Mesodermal cell (in vitro differentiated cells): ENCODE data around the gene KIF26B.

Experiments
- H3K27ac ChIP-seq: 2 replicates; pipeline ENCODE4 v1.7.0; 2013; ENCODE audit warnings: mild to moderate bottlenecking, low read depth, low read length, moderate library complexity; ENCODE audit not compliant: severe bottlenecking
- H3K36me3 ChIP-seq: 2 replicates; pipeline ENCODE4 v1.7.1; 2013; ENCODE audit warnings: mild to moderate bottlenecking, low read length, moderate library complexity; ENCODE audit not compliant: control insufficient read depth, insufficient read depth
- H3K4me1 ChIP-seq: one replicate; pipeline ENCODE4 v1.7.1; 2013; ENCODE audit warnings: mild to moderate bottlenecking, low read length; ENCODE audit not compliant: insufficient read depth, control insufficient read depth, poor library complexity, severe bottlenecking
- H3K4me3 ChIP-seq: 2 replicates; pipeline ENCODE4 v1.7.0; 2013; ENCODE audit warnings: low read length, control low read depth, mild to moderate bottlenecking; ENCODE audit not compliant: insufficient read depth, poor library complexity, severe bottlenecking; ENCODE audit errors: extremely low read depth
- H3K9me3 ChIP-seq: 2 replicates; pipeline ENCODE4 v1.7.1; 2013; ENCODE audit warnings: mild to moderate bottlenecking, low read length, moderate library complexity; ENCODE audit not compliant: control insufficient read depth
- WGBS, 2 experiments: methylation state at CpG; one replicate each; pipeline ENCODE4 v1.1.5; 2013; ENCODE audit warnings: missing lambda C conversion rate in 2 of 2; ENCODE audit not compliant: insufficient coverage in 2 of 2; 5-methylcytosine and 5-hydroxymethylcytosine counted together

Gene KIF26B

DNA sequence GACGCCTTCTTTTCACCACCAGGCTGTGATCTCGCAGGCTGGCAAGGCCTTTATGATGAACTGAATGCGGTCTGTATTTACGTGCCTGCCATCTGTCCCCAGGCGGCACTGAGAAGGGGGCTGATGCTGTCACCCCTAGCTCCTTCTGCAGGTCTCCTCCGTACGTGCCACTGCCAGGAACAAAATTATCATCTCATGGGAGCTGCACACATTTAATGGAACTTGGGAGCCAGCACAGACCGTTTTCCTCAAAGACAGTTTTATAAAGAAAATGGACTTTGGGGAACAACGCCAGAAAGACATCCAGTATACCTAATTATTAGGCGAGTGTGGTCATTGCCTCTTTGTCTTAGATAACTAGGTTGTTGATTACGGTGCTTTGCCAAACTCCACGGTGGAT is 434.5 kb downstream of the KIF26B start:
- H3K27ac ChIP-seq = no peak overlapping the region
- 88 to 96% methylated on average over 8 to 12 of the region's 12 CpGs for WGBS, 2 experiments
- no peaks in the 10 kb centered on the region for H3K36me3 ChIP-seq
- peaks cover 13% of the 10 kb centered on the region for H3K4me1 ChIP-seq
- H3K9me3 ChIP-seq = peaks cover 2% of the 10 kb centered on the region
- no peak overlapping the region for H3K4me3 ChIP-seq

DNA sequence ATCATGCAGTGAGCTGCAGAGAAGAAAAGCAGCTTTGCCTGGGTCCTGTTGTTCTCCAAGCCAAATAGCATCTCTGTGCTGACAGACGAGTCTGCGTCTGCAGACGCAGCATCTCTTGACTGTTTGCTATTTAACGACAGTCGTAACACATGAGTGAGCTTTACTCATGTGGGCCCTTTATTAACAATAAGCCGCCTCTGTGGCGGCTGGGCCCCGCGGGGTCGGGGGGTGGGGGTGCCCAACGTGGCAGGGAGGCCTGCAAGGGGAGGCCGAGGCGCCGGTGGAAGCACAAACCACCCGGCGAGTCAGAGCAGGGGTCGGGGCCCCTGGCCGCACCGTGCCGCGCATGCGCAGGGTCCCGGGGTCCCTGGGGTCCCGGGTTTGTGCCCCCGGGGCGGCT is 435.1 kb downstream of the KIF26B start:
- no peak overlapping the region for H3K27ac ChIP-seq
- no peaks in the 10 kb centered on the region for H3K36me3 ChIP-seq
- no peaks in the 10 kb centered on the region for H3K9me3 ChIP-seq
- WGBS, 2 experiments = 85 to 87% methylated on average over 15 to 26 of the region's 26 CpGs
- H3K4me3 ChIP-seq = no peak overlapping the region
- H3K4me1 ChIP-seq = peaks cover 12% of the 10 kb centered on the region

DNA sequence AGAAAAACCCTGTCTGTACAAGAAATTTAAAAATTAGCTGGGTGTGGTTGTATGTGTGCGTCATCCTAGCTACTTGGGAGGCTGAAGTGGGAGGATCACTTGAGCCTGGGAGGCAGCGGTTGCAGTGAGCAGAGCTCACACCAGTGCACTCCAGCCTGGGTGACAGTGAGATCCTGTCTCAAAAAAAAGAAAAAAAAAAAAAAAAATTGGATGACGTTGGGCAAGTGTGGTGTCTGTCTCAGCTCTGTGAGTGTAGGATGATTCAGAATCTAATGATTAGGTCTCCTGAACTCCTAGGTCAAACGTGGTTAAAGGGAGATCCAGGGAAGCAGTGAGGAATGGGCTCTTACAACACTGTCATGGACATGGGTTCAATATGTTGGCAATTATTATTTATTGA is 435.9 kb downstream of the KIF26B start:
- Histone ChIP-seq H3K4me3 (no peak overlapping the region), H3K4me1 (peaks cover 7% of the 10 kb centered on the region), H3K36me3 (no peaks in the 10 kb centered on the region), H3K27ac (no peak overlapping the region), H3K9me3 (no peaks in the 10 kb centered on the region)
- 95 to 96% methylated on average over 3 to 4 of the region's 4 CpGs for WGBS, 2 experiments

DNA sequence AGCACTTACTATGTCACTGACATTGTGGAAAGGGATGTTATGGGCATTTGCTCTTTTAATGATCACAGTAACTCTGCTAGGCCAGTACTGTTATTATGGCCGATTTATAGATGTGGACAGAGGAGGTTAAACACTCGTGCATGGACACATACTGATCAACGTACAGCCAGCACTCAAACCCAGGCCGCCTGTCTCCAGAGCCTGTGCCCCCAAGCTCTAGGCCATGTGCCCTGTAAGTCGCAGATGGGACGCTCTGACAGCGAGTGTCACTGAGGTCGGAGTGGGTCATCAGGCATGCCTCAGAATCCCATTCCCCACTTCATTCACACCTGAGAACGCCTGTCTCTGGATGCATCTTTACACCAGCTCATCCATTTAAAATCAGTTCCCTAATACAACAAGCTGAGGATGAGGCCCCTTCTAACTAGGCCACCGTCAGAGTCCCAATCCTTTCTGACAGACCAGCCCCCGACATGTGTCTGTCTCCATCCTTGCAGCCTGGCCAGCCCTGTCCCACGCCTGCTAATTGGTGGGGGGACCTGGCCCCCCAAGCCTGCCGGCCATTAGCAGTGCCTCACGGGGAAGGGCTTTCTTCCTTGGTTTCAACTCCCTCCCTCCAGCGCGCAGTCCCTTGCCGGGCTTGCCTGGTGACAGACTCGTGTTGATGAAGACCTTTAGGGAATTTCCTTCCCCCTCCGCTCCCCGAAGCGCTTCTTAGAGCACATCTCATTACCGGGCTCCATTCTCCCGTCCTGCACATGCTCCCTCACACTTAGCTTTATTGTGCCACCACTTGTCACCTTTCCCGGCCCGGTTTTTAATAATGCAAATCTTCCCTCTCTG is 436.8 kb downstream of the KIF26B start:
- Histone ChIP-seq H3K9me3 (no peaks in the 10 kb centered on the region), H3K4me3 (no peak overlapping the region)
- WGBS, 2 experiments = 94 to 95% methylated on average over 25 of the region's 25 CpGs

DNA sequence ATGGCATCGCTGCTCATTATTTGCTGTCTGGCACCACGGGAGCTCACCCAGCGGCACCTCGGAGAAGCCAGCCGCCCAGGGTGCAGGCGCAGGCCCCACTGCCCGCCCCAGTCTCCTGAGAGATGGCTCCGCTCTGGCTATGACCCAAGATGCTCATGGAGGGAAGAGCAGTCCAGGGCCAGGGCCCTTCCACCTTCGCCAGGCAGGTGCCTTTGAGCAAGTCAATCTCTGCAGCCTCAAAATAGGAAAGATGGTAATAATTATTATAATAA is 437.3 kb downstream of the KIF26B start:
- no peaks in the 10 kb centered on the region for H3K4me1 ChIP-seq
- no peaks in the 10 kb centered on the region for H3K36me3 ChIP-seq
- 98 to 100% methylated on average over 4 to 8 of the region's 9 CpGs for WGBS, 2 experiments
- H3K4me3 ChIP-seq = no peak overlapping the region
- H3K9me3 ChIP-seq = no peaks in the 10 kb centered on the region
- no peak overlapping the region for H3K27ac ChIP-seq

More for the DNA sequence above, 436.8 kb downstream of the KIF26B start:
- Histone ChIP-seq H3K4me1 (no peaks in the 10 kb centered on the region), H3K27ac (no peak overlapping the region), H3K36me3 (no peaks in the 10 kb centered on the region)

DNA sequence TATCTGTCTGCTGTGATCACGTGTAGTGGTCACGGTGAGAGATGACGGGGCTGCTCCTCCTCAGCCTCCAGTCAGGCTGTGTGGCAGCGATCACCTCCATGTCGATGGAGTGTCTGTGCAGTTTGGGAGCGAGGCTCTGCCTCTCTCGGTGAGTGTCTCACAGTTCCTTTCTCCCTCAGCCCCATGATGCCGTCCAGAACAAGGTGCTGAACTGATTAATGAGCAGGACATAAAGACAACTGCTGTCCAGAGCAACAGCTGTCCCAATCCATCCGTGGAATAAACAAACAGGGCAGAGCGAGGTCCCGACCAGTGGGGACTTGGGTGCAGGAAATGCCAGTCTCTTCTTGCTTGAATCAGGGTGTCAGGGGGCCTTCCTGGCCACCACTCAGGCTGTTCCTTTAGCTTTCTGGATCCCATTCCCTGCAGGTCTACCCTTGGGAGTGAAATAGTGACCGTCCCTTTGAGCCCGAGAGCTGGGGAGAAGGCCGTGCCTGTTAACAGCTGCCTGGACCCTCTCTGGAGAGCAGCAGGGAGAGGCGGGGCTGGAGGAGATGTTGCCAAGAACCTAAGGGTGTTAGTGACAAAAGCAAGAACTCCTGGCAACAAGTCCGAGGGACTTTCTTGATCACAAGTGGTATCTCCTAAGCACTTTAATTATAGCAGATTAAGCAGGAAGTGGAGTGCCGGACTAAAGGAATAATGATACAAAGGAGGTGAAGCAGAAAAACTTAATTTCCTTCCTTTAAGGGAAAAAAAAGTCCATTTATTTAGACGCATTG is 443.9 kb downstream of the KIF26B start:
- Histone ChIP-seq H3K4me3 (no peak overlapping the region), H3K27ac (peak overlapping the region; percentile 13), H3K36me3 (no peaks in the 10 kb centered on the region), H3K4me1 (peaks cover 10% of the 10 kb centered on the region), H3K9me3 (no peaks in the 10 kb centered on the region)
- whole genome bisulfite sequencing, 2 experiments = 87 to 91% methylated on average over 12 to 16 of the region's 18 CpGs

DNA sequence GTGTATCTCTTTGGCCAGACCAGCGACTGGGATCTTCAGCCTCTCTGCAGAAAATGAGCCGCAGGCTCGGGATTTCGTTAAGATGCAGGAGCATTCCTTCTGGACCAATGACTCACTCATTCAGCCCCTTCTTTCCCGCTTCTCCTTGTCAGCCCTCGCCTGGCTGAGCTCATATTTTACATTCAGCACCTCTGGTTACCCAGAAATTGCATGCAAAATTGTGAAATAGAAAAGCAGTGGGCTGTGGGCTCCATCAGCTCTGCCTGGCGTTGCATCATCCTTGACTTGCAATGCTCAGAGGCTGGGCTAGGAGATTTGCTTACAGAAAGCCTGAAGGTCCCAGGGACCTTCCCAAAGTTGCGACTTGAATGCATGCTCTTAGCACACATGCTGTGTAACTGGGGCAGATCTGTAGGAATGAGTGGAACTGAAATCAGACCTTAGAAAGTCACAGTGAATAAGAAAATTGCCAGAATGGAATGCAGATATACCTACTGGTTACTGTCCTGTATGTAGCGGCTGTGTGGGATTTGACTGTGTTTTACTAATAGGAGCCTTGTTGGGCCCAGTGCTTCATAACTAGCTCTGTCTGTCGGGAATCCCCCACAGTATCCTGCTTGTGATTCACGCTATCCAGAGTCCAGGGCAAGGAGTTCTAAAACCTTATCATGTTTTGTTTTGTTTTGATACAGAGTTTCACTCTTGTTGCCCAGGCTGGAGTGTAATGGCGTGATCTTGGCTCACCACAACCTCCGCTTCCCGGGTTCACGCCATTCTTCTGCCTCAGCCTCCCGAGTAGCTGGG is 444.8 kb downstream of the KIF26B start:
- H3K27ac ChIP-seq = peak overlapping the region; percentile 61
- no peaks in the 10 kb centered on the region for H3K36me3 ChIP-seq
- H3K4me3 ChIP-seq = no peak overlapping the region
- H3K9me3 ChIP-seq = no peaks in the 10 kb centered on the region
- peaks cover 10% of the 10 kb centered on the region for H3K4me1 ChIP-seq
- 84 to 86% methylated on average over 8 to 10 of the region's 16 CpGs for WGBS, 2 experiments

DNA sequence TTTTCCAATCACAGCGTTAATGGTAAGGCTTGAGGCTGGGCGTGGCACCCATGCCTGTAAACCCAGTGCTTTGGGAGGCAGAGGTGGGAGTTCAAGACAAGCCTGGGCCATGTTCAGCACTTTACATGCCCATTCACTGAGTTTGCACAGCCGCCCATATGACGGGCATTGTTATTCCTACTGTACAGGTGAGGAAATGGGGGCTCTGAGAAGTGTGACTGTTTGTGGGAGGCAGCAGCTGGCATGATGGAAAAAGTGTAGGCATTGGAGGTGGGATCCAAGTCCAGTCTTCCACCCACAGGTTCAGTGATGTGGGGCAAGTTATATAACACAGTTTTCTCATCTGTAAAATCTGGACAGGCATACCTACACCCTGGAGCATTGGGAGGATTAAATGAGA is 445.9 kb downstream of the KIF26B start:
- 93 to 100% methylated on average over 2 to 4 of the region's 4 CpGs for WGBS, 2 experiments
- Histone ChIP-seq H3K36me3 (no peaks in the 10 kb centered on the region), H3K4me3 (no peak overlapping the region), H3K27ac (no peak overlapping the region), H3K9me3 (no peaks in the 10 kb centered on the region), H3K4me1 (peaks cover 14% of the 10 kb centered on the region)

DNA sequence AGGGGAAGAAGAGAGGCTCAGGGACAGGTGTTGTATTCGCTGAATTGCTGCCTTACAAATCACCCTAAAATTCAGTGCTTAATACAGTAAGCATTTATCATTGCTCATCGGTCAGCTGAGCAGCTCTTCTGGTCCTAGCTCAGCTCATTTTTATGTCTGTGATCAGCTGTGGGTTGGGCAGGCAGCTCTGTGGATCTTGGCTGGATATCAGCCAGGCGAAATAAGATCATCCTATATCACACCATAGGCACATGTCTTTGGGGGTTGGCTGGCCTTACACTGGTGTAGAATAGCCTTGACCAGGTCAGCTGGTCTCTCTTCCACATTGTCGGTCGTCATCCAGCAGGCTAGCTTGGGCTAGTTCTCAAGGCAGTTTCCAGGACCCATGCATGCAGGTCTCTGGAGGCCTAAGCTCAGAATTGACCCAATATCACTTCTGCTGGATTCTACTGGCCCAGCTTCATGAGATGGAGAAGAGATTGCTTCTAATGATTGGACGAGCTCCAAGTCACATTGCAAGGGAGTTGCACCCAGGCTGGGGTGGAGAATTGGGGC is 448.6 kb downstream of the KIF26B start:
- 87 to 100% methylated on average over 3 to 4 of the region's 6 CpGs for WGBS, 2 experiments
- no peaks in the 10 kb centered on the region for H3K9me3 ChIP-seq
- H3K27ac ChIP-seq = no peak overlapping the region
- H3K4me1 ChIP-seq = peaks cover 13% of the 10 kb centered on the region
- H3K4me3 ChIP-seq = no peak overlapping the region
- H3K36me3 ChIP-seq = no peaks in the 10 kb centered on the region

DNA sequence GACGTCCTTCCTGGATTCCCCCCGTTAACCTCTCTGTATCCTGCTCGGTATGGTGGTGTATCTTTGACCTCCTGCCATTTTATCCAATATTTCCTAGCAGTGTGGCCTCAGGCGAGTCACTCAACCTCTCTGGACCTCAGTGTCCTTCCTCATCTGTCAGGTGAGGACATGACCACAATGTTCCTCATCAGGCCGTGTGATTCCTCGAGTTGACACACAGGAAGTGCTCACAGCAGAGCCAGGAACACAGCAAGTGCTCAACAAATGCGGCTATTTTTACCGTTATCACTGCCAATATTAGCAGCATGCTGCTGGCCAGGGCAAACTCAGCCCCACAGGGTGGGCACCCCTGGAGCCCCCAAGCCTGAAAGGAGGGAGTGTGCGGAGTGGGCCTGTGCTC is 450.2 kb downstream of the KIF26B start:
- Histone ChIP-seq H3K4me1 (peaks cover 5% of the 10 kb centered on the region), H3K27ac (no peak overlapping the region), H3K36me3 (no peaks in the 10 kb centered on the region), H3K9me3 (no peaks in the 10 kb centered on the region), H3K4me3 (no peak overlapping the region)
- 94 to 97% methylated on average over 8 to 9 of the region's 9 CpGs for WGBS, 2 experiments
